HS-27A (cell line): ENCODE results near the gene FSD1.
"Not testable (repeated sequence)": the region's sequence is repeated elsewhere in the genome, so short reads cannot be mapped to it uniquely, and the experiment has no call there.

Experiments used
- DNase-seq: peaks from one replicate; pipeline ENCODE4 v3.0.0-alpha.2; 2012; ENCODE audit warnings: low read depth, missing footprints

Gene FSD1

DNA sequence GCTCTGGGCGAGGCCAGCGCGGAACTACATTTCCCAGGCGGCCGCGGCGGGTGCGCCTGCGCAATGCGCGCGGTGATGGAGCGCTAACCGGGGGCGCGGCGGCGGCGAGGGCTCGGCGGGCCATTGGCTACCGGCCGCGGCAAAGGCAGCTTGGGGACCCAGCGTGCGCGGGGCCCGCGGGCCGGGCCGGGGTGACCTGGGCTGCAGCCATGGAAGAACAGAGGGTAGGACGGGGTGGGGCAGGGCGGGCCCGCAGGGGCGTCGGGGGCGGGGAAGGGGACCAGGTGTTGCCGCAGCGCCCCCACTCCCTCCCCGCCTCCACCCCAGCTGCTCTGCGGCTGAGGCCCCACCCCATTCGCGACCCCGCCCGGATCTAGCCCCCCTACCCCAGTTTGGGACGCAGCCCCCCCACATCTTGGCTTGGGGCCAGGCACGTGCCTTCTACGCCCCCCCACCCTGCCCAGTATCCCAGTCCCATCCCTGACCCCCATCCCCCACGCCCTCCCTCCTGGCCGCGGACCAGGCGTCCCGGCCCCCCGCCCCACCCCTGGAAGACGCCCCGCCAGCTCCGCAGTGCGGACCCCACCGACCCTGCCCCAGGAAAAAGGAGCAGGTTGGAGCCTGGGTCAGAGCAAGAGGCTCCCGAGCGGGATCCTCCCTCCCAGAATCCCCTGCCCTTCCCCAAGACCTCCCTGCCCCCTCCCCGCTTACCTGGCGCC lies at the start of gene FSD1:
Gene FSD1, plus strand, starts transcription at position 61 of the 719 bp plus-strand sequence. Its CDS starts 149 bp downstream, at position 210.
- DNase-seq: no peak

DNA sequence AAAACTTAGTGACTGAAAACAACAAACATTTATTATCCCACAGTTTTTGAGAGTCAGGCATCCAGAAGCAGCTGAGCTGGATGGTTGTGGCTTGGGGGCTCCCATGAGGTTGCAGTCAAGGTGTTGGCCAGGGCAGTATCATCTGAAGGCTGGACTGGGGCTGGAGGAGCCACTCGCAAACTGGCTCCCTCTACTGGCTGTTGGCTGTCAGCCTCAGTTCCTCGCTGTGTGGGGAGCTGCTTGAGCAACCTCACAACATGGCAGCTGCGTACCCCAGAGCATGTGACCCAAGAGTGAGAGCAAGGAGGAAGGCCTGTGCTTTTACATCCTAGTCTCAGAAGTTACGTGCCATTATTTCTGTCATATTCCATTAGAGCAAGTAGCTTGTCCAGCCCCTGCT lies 47.8 kb upstream of the FSD1 start:
- DNase-seq: no peak

DNA sequence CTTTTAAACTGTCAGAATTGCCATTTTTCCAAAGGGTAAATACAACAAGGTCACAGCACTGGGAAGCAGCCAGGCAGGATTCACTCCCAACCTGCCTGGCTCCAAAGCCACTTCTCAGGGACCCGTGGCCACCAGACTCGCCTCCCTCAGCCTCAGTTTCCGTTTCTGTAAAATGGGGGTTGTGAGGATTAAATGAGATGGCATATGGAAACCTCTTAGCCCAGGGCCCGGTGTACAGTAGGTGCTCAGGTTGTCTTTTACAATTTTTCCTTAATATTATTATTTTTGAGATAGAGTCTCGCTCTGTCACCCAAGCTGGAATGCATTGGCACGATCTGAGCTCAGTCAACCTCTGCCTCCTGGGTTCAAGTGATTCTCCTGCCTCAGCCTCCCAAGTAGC lies 47.4 kb upstream of the FSD1 start:
- no peak for DNase-seq

DNA sequence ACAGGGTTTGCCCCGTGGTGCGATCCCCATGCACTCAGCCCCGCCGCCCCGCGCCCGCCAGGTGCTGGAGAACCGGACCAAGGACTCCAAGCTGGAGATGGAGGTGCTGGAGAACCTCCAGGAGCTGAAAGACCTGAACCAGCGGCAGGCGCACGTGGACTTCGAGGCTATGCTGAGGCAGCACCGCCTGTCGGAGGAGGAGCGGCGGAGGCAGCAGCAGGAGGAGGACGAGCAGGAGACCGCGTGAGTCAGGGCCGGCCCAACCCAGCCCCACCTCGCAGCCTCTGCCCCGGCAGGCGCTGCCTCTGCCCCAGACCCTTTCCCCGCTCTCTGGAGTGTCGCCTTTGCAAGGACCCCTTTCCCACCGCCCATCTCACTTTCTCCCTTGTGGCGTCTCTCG lies 46.2 kb upstream of the FSD1 start:
- no peak for DNase-seq

DNA sequence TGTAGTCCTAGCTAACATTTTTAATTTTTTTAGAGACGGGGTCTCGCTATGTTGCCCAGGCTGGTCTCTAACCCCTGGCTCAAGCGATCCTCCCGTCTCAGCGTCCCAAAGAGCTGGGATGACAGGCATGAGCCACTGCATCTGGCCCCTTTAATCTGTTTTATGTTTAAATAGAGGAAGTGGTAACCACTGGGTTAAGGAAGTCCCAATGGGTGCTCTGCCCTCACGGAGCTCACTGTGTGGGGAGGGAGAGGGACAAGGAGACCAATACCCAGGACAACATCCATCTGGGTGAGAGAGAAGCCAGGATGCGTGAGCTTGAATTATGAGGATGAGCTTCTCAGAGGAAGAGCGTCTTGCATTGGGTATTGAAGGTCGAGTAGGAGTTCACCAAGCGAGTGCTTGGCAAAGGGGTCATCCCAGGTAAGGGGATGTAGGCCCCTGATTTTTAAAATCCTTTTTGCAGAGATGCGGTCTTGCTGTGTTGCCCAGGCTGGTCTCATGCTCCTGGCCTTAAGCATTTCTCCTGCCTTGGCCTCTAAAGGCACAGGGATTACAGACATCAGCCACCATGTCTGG lies 43.7 kb upstream of the FSD1 start:
- no peak for DNase-seq

DNA sequence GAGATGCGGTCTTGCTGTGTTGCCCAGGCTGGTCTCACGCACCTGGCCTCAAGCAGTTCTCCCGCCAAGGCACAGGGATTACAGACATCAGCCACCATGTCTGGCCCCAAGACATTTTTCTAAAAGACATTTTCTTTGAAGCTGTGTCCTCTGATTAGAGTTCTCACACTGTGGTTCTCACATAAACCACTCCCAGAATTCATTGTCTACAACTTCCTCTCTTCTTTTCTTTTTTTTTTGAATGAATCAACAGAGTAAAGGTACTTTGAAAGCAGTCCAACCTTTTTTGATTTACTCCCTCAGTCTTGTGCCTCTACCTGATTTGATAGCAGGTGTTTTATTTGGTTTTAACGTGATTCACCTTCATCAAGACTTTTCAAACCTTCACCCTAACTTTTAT lies 39.6 kb upstream of the FSD1 start:
- DNase-seq: no peak

DNA sequence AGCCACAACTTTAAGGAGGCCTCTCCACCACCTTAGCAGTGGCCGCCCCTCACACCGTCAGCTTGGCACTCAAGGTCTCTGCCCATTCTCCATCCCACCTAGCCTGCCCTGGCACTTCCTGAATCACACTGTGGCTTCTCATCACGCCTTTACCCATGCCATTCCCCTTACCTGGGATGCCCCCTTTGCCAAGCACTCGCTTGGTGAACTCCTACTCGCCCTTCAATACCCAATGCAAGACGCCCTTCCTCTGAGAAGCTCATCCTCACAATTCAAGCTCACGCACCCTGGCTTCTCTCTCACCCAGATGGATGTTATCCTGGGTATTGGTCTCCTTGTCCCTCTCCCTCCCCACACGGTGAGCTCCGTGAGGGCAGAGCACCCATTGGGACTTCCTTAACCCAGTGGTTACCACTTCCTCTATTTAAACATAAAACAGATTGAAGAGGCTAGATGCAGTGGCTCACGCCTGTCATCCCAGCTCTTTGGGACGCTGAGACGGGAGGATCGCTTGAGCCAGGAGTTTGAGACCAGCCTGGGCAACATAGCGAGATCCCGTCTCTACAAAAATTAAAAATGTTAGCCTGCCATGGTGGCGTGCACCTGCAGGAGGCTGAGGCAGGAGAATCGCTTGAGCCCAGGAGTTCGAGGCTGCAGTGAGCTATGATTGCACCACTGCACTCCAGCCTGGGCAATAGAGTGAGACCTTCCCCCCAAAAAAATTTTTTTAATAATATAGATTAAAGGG lies 38.0 kb upstream of the FSD1 start:
- no peak for DNase-seq

DNA sequence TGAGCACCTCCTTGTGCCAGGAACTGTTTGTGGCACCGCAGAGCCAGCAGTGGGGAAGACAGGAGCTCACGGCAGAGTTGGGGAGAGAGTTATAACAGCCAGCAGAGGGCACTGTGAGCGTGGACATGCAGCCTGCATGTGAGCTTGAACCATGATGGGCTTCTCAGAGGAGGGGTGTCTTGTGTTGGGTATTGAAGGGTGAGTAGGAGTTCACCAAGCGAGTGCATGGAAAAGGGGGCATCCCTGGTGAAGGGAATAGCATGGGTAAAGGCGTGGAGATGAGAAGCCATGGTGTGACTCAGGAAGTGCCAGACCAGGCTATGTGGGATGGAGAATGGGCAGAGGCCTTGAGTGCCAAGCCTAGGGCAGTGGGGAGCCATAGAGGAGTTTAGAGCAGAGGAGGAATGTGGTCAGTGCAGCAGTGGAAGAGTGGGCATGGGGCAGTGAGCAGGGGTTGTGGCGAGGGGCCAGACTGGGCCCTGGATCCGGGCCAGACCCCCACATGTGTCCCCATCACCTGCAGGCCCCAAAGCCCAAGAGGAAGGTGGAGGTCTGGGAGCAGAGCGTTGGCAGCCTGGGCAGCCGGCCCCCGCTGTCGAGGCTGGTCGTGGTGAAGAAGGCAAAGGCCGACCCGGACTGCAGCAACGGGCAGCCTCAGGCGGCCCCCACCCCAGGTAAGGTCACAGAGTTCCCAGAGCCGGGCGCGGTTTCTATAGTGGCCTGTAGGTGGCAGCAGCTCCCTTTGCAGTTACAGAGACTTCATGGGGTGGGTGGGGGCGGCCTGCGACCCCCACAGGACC lies 37.1 kb upstream of the FSD1 start:
- peak; percentile 26 for DNase-seq

DNA sequence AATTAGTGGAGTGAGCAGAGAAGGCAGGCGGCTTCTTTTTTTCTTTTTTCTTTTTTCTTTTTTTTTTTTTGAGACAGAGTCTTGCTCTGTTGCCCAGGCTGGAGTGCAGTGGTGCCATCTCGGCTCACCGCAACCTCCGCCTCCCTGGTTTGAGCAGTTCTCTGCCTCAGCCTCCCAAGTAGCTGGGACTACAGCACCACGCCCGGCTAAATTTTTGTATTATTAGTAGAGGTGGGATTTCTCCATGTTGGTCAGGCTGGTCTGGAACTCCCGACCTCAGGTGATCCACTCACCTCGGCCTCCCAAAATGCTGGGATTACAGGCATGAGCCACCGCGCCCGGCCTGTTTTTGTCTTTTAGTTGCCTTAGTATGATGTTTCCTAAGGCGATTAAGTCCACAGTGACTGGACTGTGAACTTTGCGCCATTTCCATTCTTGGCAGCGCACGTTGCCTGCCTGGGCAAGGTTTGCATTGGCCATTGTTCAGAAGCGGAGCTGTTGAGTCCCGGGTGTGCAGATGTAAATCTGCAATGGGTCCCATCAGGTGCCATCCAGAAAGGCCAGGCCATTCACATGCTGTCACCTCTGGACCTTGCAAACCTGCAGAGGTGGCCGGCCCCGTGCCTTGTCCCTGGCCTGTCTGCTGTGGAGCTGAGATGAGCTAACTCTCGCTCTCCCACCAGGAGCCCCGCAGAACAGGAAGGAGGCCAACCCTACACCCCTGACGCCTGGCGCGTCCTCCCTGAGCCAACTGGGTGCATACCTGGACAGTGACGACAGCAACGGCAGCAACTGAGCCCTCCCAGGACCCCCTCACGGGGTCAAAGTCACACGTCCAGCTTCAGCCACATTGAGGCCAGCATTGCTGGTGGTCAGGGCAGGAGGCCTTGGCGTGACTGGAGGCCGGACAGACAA lies 36.2 kb upstream of the FSD1 start:
- DNase-seq: no peak

DNA sequence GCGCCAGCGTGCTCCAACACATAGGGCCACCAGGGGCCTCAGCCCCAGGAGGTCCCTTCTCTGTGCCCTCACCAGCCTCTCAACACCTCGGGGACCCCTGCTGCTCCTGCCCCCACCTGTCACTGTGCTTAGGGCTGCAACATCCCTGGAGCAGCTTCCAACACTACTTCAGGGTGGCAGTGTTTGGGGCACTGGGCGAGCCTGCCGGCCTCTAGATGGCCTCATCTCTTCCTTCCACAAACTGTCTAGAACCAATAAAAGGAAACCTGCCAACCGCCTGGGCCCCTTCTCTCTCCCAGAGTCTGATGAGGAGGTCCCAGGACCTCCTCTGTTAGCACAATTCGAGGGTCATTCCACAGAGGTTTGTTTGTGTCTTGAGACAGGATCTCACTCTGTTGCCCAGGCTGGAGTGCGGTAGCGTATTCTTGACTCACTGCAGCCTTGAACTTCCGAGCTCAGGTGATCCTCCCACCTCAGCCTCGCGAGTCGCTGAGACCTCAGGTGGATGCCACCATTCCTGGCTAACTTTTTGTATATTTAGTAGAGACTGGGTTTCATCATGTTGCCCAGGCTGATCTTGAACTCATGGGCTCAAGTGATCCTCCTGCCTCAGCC lies 35.5 kb upstream of the FSD1 start:
- no peak for DNase-seq

DNA sequence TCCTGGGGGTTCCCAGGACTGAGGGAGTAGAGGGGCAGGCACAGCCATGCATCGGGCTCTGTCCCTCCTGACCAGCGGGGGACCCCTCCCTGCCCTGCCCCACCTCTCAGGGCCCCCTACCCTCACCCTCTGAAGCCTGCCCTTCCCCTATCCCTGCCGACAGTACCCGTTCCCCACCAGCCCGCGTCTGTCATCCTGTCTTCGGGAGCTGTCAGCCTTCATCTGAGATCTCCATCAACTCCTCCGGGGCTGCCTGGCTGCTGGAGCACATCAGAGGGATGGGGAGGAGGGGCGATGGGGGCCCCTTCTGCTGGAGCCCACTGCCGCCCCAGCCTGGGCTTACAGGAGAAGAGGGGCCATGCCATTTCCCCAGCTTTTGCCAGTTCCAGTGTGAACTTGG lies 31.5 kb upstream of the FSD1 start:
- no peak for DNase-seq

DNA sequence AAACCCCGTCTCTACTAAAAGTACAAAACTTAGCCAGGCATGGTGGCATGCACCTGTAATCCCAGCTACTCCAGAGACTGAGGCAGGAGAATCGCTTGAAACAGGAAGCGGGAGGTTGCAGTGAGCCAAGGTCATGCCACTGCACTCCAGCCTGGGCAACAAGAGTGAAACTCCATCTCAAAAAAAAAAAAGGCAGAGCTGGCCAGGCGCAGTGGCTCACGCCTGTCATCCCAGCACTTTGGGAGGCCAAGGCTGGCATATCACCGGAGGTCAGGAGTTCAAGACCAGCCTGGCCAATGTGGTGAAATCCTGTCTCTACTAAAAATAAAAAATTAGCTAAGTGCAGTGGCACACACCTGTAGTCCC lies 30.1 kb upstream of the FSD1 start:
- DNase-seq: not testable (repeated sequence)

DNA sequence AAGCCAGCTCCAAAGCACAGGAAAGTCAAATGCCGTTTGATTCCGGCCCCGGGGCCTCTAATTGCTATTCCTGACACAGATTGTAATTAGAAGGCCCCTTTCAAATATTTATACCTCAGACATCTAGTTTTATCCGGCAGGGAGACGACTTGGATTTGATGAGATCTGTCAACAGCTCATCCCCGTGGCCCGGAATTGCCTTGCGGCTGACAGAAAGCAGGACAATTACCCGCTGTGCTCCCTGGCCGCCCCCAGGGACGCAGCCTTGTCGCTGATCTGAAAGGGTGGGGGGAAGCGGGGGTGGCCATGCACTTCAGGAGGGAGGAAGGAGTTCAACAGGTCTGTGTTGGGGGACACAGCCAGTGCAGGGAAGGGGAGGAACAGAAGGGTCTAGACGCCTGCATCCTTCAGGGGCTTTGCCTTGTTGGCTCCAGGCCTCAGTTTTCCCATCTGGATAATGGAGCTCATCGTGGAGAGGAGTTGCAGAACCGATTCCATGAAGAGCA lies 27.2 kb upstream of the FSD1 start:
- no peak for DNase-seq

DNA sequence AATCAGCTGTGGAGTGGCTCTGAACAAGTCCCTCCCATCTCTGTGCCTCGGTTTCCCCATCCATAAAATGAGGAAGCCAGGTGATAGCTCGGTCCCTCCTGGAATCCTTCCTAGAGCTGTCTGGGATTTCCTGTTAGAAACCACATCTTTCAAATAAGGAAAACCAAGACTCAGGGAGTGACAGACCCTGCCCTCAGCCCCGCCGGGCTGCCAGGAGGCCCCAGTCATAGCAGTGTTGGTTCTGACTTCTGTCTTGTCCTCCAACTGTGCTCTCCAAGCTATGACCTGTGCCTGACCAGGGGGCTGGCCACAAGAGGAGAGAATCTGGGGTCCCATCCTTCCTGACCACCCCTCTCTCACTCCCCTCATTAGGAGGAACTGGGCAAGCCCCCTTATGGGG lies 26.4 kb upstream of the FSD1 start:
- DNase-seq: no peak

DNA sequence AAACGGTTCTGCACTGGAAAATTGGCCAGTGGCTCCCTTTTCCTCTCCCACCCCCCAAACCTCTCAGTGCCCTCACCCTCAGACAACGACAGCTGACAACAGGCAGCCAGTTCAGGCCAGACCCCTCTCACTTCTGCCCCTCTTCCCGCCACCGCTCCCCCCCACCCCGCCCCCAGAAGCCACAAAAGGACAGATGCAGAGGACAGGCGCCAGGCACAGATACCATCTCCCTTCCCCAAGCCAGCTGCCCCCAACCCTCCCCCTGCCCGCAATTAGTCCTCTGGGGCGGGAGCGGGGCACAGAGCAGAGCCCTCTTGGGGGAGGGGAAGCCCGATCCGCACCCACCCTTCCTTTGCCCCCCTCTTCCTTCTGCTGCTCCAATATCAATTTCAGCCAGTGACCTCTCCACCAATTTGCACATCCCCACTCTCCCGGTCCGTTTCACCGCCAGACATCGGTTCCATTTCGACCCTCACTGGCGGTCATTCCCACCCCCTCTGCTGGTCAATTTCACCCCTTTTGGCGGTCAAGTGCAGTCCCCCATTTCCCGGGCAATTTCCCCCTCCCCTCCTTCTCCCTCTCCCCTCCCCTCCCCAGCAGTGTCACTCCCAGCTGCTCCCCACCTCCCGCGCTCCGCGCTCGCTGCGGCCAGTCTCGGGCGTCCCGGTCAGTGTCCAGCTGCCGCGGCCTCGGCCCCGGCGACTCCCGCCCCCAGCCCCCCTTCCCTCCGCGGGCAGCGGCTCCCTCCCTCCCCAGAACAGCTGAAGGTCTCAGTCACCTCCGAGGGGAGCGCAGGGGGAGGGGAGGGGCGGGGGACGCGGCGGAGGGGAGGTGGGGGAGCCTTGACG lies 25.8 kb upstream of the FSD1 start, which contains the start of gene SHD:
Gene SHD, plus strand, starts transcription at position 848 of the 848 bp plus-strand sequence. CDS start 798 bp downstream, outside the sequence.
- no peak for DNase-seq

DNA sequence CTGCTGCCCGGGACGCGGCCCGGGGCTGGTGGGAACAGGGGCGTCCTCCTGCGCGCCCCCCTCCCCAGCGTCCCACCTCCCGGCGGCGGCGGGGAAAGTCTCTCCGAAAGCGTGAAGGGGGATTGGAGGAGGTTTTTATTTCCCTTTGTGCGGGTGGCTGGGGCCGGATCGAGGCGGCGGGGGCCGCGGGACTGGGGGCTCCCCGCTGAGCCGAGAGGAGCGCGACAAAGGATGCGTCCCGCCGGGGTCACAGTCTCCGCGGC lies 25.2 kb upstream of the FSD1 start:
- no peak for DNase-seq

DNA sequence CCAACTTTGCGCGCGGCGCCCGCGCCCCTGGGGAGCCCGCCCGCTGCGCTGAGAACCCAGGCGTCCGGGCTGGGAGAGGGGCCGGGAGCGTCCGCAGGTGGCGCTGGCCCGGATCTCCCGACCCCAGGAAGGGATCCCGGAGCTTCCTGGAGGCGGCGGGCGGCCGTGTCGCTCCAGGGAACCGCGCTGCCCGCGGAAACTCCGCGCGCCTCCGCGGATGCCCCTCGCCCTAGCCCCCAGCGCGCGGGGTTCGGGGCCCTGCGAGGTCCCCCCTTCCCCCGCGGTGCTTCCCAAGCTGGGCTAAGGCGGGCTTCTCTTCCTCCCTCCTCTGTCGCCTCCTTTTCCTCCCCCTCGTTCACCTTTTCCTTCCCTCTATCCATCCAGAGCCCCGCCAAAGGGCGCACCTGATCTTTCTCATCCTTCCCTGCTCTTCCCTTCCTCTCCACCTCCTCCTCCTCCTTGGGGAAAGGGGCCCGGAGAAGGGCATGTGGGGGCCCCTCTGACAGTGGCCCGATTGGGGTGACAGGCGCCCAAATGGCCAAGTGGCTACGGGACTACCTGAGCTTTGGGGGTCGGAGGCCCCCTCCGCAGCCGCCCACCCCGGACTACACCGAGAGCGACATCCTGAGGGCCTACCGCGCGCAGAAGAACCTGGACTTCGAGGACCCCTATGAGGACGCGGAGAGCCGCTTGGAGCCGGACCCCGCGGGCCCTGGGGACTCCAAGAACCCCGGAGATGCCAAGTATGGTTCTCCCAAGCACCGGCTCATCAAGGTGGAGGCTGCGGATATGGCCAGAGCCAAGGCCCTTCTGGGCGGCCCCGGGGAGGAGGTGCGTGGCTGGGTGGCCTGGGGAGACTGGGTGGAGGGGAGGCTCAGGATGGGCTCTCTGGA lies 24.6 kb upstream of the FSD1 start:
- no peak for DNase-seq

DNA sequence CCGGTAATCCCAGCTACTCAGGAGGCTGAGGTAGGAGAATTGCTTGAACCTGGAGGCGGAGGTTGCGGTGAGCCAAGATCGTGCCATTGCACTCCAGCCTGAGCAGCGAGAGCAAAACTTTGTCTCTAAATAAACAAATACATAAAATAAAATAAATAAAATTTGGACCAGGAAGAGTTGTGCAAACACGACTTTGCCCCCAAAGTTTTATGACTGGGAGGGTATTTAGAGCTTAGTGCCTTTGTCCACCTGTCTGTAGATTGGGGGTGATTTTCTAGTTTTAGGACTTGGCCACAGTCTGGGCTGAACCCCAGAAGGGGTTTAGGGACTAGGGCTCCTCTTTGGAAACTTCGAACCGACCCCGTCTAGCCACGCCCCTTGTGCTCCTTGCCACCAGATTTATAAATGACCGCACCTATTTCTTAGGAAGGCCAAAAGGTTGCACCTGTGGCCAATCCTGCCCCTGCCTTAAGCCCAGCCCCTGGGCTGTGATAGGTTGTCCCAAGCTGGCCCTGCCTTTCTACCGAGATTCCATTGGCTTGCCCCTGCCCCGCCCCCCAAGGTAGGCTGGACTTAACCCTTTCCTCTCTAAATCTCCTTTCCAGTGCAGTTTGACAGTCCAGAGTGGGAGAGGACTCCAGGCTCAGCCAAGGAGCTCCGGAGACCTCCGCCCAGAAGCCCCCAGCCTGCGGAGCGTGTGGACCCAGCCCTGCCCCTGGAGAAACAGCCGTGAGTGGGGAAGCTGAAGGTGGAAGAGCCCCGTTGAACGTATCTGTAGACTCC lies 20.0 kb upstream of the FSD1 start:
- DNase-seq: no peak
